Measurements from ENCODE around the gene CDCA3. TPM values are rescaled to one million over a fixed set of nuclear protein-coding genes. Genes with fewer than 3 reads are reported as not detected.
"Not testable (repeated sequence)": the region's sequence is repeated elsewhere in the genome, so short reads cannot be mapped to it uniquely, and the experiment has no call there.

Gene CDCA3
- total RNA-seq, 4 donors from 2014 or later = 1.1 to 5.9 (median 1.4) TPM

DNA sequence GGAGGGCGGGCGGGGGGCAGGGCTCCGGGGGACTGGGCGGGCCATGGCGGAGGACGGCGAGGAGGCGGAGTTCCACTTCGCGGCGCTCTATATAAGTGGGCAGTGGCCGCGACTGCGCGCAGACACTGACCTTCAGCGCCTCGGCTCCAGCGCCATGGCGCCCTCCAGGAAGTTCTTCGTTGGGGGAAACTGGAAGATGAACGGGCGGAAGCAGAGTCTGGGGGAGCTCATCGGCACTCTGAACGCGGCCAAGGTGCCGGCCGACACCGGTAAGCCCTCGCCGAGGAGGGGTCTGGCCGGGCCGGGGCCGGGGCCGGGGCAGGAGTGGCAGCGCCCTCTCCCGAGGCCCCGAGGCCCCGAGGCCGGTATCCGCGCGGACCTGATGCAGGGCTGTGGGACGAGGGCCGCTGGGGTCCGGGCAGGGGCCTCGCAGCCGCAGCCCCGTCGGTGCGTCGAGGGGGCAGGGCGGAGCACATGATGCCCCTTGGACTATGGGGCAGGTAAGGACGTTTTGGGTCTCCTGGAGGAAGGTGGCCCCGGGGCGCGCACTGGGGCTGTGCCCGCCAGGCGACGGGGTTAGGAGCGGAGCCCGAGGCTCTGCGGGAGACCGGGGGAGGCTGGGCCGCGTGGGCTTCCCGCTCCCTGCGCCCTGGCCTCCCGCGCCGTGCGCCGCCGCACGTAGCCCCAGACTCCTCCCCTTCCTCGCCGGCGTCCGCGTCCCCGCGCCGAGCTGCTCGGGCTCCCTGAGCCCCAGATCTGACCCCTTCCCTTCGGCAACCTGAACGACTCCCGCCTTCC, 16.5 kb upstream of the CDCA3 start, which contains the start of gene TPI1:
Gene TPI1 (plus strand): TSS at position 119 of the 798 bp plus-strand sequence. CDS start 36 bp downstream, at position 155.
- 0% methylated on average over 3 of the region's 86 CpGs; no CpG with 5 or more reads in 1 of the 2 donors for WGBS, 2 donors (ENCODE audit: low coverage in 1 of 2)
- Histone ChIP-seq H3K4me3 (peak within 1 kb of the TSS; percentile 64 to 99), H3K36me3 (peaks cover 0 to 67% of the 10 kb centered on the region in 2 donors), H3K27me3 (no peaks in the 10 kb centered on the region), H3K4me1 (peaks cover 0 to 56% (median 36%) of the 10 kb centered on the region in 3 donors), H3K9me3 (no peaks in the 10 kb centered on the region), H3K27ac (peak within 1 kb of the TSS; percentile 86 to 99 (median 98))
- ATAC-seq = peak; percentile 88
- TF ChIP-seq EP300 (IDR thresholded peaks at IDR 0.05) = no peak
- no peak for TF ChIP-seq CTCF (IDR thresholded peaks at IDR 0.05)
- peak; percentile 98 to 99 for TF ChIP-seq POLR2A (IDR thresholded peaks at IDR 0.05)
- TF ChIP-seq POLR2AphosphoS5 (IDR thresholded peaks at IDR 0.05) = peak; percentile 99

- Histone ChIP-seq H3K4me3 (peak overlapping the region; percentile 64 to 99), H3K36me3 (peaks cover 0 to 73% of the 10 kb centered on the region in 2 donors), H3K27ac (peak overlapping the region; percentile 86 to 99 (median 98)), H3K4me1 (peaks cover 0 to 49% (median 33%) of the 10 kb centered on the region in 3 donors), H3K9me3 (no peaks in the 10 kb centered on the region), H3K27me3 (no peaks in the 10 kb centered on the region)
- 0% methylated on average over 1 of the region's 33 CpGs; no CpG with 5 or more reads in 1 of the 2 donors for WGBS, 2 donors (ENCODE audit: low coverage in 1 of 2)
- no peak for TF ChIP-seq POLR2A (IDR thresholded peaks at IDR 0.05)
- TF ChIP-seq CTCF (IDR thresholded peaks at IDR 0.05) = peak in 1 of 4 experiments; percentile 12
- TF ChIP-seq POLR2AphosphoS5 (IDR thresholded peaks at IDR 0.05) = no peak
- peak; percentile 28 for ATAC-seq
Observed at GRCh38 chr12:6866920-6867412, 15.9 kb upstream of the CDCA3 start.

- H3K36me3 ChIP-seq = peaks cover 0 to 77% of the 10 kb centered on the region in 2 donors
- ATAC-seq = no peak
- WGBS, 2 donors (ENCODE audit: low coverage in 1 of 2) = 55 to 56% methylated on average over 5 of the region's 19 CpGs
Observed at GRCh38 chr12:6866163-6866919, 15.3 kb upstream of the CDCA3 start.

DNA sequence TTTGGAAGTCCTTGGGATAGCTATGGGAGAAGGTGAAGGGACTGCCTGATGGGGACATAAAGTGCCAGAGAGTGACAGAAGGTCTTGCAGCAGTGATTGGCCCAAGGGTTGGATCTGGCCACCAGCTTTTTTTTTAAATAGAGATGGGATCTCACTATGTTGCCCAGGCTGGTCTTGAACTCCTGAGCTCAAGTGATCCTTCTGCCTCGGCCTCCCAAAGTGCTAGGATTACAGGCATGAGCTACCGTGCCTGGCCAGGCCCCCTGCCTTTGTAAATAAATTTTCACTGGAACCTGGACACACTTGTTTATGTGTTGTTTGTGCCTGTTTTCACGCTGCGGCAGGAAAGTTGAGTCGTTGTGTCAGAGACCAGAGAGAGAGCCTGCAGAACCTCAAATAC, 14.2 kb upstream of the CDCA3 start:
- H3K9me3 ChIP-seq, H3K4me3 ChIP-seq, ATAC-seq, H3K27me3 ChIP-seq, H3K27ac ChIP-seq: not testable (repeated sequence)
- Histone ChIP-seq H3K4me1 (peaks cover 0 to 33% (median 23%) of the 10 kb centered on the region in 3 donors), H3K36me3 (peaks cover 0 to 77% of the 10 kb centered on the region in 2 donors)
- WGBS, 2 donors (ENCODE audit: low coverage in 1 of 2) = 92 to 96% methylated on average over 3 to 5 of the region's 5 CpGs

More at GRCh38 chr12:6866163-6866919, 15.3 kb upstream of the CDCA3 start:
- Histone ChIP-seq H3K27ac (peak overlapping the region; percentile 86 to 99 (median 98)), H3K4me3 (peak overlapping the region; percentile 64 to 99), H3K27me3 (no peaks in the 10 kb centered on the region), H3K9me3 (no peaks in the 10 kb centered on the region), H3K4me1 (peaks cover 0 to 43% (median 27%) of the 10 kb centered on the region in 3 donors)
- TF ChIP-seq POLR2A (IDR thresholded peaks at IDR 0.05) (no peak), POLR2AphosphoS5 (IDR thresholded peaks at IDR 0.05) (no peak), CTCF (IDR thresholded peaks at IDR 0.05) (no peak), EP300 (IDR thresholded peaks at IDR 0.05) (no peak)

Measured in gastroesophageal sphincter (tissue), 4 donors.